Keratinocyte (primary cell): Measurements from ENCODE around the gene ARL15.

Source experiments
- EZH2 ChIP-seq: IDR thresholded peaks from one replicate; pipeline ENCODE4 v1.6.1; 2012; ENCODE audit warnings: inconsistent platforms, mild to moderate bottlenecking, low read length, moderate library complexity
- TF ChIP-seq, protein P1 (sequence below), 3 experiments: IDR thresholded peaks in 1 of 3; conservative IDR thresholded peaks in 1 of 3; optimal IDR thresholded peaks in 1 of 3; 2 replicates in 2 of 3; 3 replicates in 1 of 3; pipeline versions ENCODE3 to v1.5.1; 2011; ENCODE audit warnings: low read length in 3 of 3, mild to moderate bottlenecking in 3 of 3, moderate library complexity in 2 of 3, control low read depth in 1 of 3, inconsistent platforms in 1 of 3; ENCODE audit not compliant: insufficient read depth in 2 of 3; ENCODE audit errors: extremely low read depth in 1 of 3

DNA sequence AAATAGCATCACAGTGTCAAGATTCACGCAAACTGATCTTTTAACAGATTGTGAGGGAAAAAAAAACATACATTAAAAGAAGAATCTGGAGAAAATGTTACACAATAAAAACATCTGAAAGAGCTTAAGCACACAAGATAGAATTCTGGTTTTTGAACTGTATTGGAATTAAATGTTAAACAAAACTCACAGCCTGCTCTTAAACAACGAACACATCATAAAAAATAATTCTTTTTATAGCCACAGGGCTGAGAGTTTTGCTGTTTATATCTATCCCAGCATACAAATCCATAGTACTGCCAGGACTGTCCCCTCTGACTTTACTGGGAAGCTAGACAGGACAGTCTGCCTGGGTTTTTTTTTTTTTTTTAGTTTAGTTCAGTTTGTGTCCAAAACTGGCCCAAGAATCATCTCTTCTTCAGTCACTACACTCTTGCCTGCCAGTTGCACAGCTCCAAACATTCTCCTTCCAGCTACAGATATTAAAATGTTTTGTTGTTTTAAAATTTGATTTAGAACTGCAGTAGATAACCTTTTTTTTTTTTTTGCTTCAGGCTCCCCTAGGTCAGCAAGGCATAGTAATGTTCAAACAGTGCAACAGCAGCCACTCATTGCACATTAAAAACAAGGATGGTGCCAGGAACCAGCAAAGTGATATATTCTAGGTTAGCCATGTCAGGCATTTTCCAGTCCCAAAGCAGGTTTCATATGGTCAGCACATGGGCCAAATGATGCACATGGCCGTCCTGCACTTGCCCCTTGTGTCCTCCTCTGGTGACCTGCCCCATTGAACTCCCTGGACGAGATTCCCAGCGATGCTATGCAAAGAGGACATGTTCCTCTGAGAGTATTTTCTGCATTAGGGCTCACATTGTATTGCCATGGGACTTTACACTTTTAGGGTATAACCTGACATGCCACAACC is 173.6 kb downstream of the ARL15 start:
- TF ChIP-seq EZH2: no peak
- TF ChIP-seq, protein P1, sequence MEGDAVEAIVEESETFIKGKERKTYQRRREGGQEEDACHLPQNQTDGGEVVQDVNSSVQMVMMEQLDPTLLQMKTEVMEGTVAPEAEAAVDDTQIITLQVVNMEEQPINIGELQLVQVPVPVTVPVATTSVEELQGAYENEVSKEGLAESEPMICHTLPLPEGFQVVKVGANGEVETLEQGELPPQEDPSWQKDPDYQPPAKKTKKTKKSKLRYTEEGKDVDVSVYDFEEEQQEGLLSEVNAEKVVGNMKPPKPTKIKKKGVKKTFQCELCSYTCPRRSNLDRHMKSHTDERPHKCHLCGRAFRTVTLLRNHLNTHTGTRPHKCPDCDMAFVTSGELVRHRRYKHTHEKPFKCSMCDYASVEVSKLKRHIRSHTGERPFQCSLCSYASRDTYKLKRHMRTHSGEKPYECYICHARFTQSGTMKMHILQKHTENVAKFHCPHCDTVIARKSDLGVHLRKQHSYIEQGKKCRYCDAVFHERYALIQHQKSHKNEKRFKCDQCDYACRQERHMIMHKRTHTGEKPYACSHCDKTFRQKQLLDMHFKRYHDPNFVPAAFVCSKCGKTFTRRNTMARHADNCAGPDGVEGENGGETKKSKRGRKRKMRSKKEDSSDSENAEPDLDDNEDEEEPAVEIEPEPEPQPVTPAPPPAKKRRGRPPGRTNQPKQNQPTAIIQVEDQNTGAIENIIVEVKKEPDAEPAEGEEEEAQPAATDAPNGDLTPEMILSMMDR (optimal IDR thresholded peaks at IDR 0.05 in 1 of 3, IDR thresholded peaks at IDR 0.05 in 1 of 3, conservative IDR thresholded peaks at IDR 0.05 in 1 of 3; ENCODE audit: extremely low read depth in 1 of 3, insufficient read depth in 2 of 3, low read length in 3 of 3): no peak
